ENCODE measurements around the gene GRIK5.
A peak's percentile ranks its signal among the peaks of the same experiment; 100 is the strongest.

The GRIK5 gene

GRCh38 chr19:42088471-42089190, 18.6 kb upstream of the GRIK5 start:
- H3K36me3 Mint-ChIP-seq (ENCODE audit: low read depth) = peaks cover 11% of the 10 kb centered on the region
- no peaks in the 10 kb centered on the region for H3K4me1 Mint-ChIP-seq
- no peak overlapping the region for H3K4me3 Mint-ChIP-seq
- no peaks in the 10 kb centered on the region for H3K27me3 Mint-ChIP-seq (ENCODE audit: low read depth)
- no peak overlapping the region for H3K27ac Mint-ChIP-seq
- no peaks in the 10 kb centered on the region for H3K9me3 Mint-ChIP-seq
- no peak for TF ChIP-seq CTCF (IDR thresholded peaks at IDR 0.05; ENCODE audit: unreplicated experiment in 3 of 3)

- Mint-ChIP-seq H3K9me3 (no peaks in the 10 kb centered on the region), H3K4me3 (no peak overlapping the region), H3K4me1 (no peaks in the 10 kb centered on the region), H3K27ac (no peak overlapping the region), H3K36me3 (ENCODE audit: low read depth) (peaks cover 15% of the 10 kb centered on the region), H3K27me3 (ENCODE audit: low read depth) (no peaks in the 10 kb centered on the region)
- TF ChIP-seq CTCF (IDR thresholded peaks at IDR 0.05; ENCODE audit: unreplicated experiment in 3 of 3) = no peak
Measured at GRCh38 chr19:42086770-42087550, 17.0 kb upstream of the GRIK5 start.

- H3K36me3 Mint-ChIP-seq (ENCODE audit: low read depth) = peaks cover 22% of the 10 kb centered on the region
- H3K4me3 Mint-ChIP-seq = no peak overlapping the region
- H3K27me3 Mint-ChIP-seq (ENCODE audit: low read depth) = no peaks in the 10 kb centered on the region
- no peak overlapping the region for H3K27ac Mint-ChIP-seq
- H3K9me3 Mint-ChIP-seq = no peaks in the 10 kb centered on the region
- TF ChIP-seq CTCF (IDR thresholded peaks at IDR 0.05; ENCODE audit: unreplicated experiment in 3 of 3) = no peak
- H3K4me1 Mint-ChIP-seq = no peaks in the 10 kb centered on the region
Measured at GRCh38 chr19:42086188-42086736, 16.3 kb upstream of the GRIK5 start.

GRCh38 chr19:42083537-42083936, 13.5 kb upstream of the GRIK5 start:
- H3K9me3 Mint-ChIP-seq = no peaks in the 10 kb centered on the region

GRCh38 chr19:42081584-42082203, 11.7 kb upstream of the GRIK5 start:
- H3K4me1 Mint-ChIP-seq = peaks cover 17% of the 10 kb centered on the region
- H3K27ac Mint-ChIP-seq = peak overlapping the region in 1 of 3 experiments; percentile 50
- H3K27me3 Mint-ChIP-seq (ENCODE audit: low read depth) = no peaks in the 10 kb centered on the region
- no peaks in the 10 kb centered on the region for H3K9me3 Mint-ChIP-seq
- H3K36me3 Mint-ChIP-seq (ENCODE audit: low read depth) = peaks cover 40% of the 10 kb centered on the region
- H3K4me3 Mint-ChIP-seq = peak overlapping the region in 2 of 3 experiments; percentile 45 to 74
- TF ChIP-seq CTCF (IDR thresholded peaks at IDR 0.05; ENCODE audit: unreplicated experiment in 3 of 3) = peak; percentile 31 to 38 (median 34)

More at GRCh38 chr19:42083537-42083936, 13.5 kb upstream of the GRIK5 start:
- H3K4me3 Mint-ChIP-seq = no peak overlapping the region
- no peak overlapping the region for H3K27ac Mint-ChIP-seq
- peaks cover 33% of the 10 kb centered on the region for H3K36me3 Mint-ChIP-seq (ENCODE audit: low read depth)
- H3K27me3 Mint-ChIP-seq (ENCODE audit: low read depth) = no peaks in the 10 kb centered on the region
- no peak for TF ChIP-seq CTCF (IDR thresholded peaks at IDR 0.05; ENCODE audit: unreplicated experiment in 3 of 3)
- no peaks in the 10 kb centered on the region for H3K4me1 Mint-ChIP-seq

All from nephron (organoid).